A204.1 (cell line): ENCODE data around the gene C1orf21.

ENCODE experiments used
- FAIRE-seq: peaks from 2 replicates; lab custom pipeline; 2012; peaks lifted over from hg19 to GRCh38; lab: Jason Lieb, UNC

C1orf21 gene

DNA sequence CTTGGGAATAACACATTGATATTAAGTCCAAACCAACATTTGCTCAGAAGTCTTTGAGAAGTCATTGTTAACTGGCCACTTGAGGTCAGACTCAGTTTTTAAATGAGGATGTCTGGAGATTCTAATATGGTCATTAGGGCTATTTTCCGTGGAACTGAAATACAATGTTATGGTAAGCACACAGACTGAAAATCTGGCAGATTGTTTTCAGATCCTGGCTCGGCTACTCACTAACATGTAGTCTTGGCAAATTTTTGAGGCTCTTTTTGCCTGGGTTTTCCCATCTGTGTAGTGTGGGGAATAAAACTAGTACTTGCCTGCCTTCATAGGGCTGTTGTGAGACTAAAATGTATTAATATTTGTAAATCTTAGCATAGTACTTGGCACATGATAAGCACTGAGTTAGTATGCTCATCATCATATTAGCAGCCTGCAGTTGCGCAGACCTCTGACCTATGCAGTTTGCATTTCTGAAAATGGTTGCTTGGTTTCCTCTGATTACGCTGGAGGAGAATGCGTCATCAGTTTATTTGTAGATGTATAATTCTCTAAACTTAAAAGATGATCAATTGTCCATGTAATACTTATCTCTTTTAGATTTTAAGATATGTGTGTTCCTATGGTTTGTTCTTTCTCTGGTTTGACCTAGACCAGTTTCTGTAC, 100.8 kb downstream of the C1orf21 start:
- FAIRE-seq = no peak

- no peak for FAIRE-seq
Observed at GRCh38 chr1:184489908-184490307, 103.1 kb downstream of the C1orf21 start.

GRCh38 chr1:184492536-184492935, 105.7 kb downstream of the C1orf21 start:
- FAIRE-seq = no peak

DNA sequence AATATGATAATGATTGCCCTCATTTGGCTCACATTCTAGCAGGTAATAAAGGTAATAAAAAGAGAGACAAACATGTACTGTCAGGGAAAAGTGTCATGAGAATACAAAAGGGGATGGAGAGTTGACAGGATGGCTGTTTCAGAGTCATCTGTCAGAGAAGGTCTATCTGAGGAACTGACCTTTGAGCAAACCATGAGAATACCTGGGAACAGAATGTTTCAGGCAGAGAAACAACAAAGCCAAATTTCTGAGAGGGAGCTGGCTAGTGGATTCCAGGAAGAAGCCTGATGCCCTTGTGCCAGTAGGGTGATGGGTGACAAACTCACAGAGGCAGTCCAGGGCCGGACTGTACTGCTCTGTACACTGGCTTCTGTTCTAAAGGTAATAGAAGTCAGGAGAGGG, 107.2 kb downstream of the C1orf21 start:
- FAIRE-seq = no peak

GRCh38 chr1:184494929-184495328, 108.1 kb downstream of the C1orf21 start:
- no peak for FAIRE-seq

GRCh38 chr1:184497959-184498723, 111.3 kb downstream of the C1orf21 start:
- no peak for FAIRE-seq

DNA sequence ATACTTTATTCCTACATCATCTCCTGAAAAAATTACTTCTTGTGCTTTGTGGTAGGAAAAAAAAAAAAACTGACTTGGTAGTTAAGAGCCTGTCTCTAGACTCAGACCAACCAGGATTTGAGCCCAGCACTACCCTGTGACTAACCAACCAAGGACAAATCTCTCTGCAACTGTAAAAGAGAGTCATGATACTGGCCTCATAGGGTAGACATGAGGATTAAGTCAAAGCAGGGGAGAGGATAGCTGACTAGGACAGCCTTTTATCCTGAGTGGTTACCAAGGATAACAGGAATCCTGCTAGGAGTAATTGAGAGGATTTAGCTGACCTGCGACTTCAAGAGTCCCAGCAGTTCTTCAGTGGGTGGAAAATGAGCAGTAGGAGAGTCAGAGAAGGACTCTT, 112.8 kb downstream of the C1orf21 start:
- no peak for FAIRE-seq

- FAIRE-seq = no peak
Observed at GRCh38 chr1:184502161-184502560, 115.3 kb downstream of the C1orf21 start.

DNA sequence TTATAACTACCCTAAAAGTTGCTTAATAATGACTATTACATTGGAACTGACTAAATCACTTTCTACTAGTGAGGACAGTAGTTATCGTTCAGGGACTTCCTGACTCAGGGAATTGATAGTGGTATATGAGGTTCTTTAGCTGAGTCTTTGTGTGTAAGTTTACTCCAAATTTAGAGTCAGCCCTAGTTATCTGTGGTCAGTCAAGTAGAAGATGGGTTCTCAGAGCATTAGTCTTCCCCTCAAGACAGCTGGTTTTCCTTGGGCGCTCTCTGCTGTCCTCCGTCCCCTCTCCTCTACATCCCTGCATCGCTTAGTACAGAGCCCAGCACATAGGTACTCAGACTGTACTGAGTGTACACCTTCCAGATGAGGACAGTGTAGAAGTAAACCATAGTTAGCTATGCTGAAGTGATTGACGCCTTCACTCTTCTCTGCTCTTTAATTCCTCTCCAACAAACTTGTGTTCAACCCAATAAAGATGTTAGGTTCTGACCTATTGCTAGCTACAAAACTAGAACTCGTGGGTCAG, 116.5 kb downstream of the C1orf21 start:
- FAIRE-seq = no peak

- no peak for FAIRE-seq
Observed at GRCh38 chr1:184504040-184504954, 117.5 kb downstream of the C1orf21 start.

DNA sequence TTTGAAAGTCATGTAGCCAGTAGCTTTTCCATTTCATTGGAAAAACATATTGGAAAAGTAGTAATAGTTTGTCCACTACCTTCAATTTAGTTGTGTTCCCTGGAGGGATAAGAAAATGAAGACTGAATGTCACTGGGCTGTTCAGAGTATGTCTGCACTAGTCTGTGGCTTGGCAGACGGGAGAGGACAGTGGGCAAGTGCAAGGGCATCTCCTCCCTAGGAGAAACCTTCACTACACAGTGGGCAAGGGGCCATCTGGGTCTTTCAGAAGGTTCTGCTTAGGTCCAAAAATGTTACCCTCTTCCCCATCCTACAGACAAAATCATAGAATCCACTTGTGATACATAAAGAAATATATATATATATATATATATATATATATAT, 118.1 kb downstream of the C1orf21 start:
- no peak for FAIRE-seq

DNA sequence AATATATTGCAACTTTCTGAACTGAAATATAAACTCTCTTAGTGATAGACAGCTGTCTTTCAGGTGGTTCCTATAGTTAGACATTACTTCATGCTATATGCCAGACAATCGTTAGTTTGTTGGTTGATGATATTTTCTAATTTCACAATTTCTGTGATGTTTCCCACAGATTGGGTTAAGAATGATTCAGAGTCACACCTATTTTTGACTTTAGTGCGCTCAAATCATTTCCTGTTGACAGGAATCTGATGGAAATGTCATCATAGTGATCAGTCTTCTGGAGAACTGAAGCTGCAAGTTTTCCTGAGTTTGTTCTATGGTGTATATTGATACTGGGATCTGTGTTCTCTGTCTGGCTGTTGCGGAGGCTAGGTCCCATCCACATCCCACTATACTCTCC, 119.7 kb downstream of the C1orf21 start:
- no peak for FAIRE-seq

- no peak for FAIRE-seq
Observed at GRCh38 chr1:184507165-184507564, 120.3 kb downstream of the C1orf21 start.

- FAIRE-seq = no peak
Observed at GRCh38 chr1:184507604-184508280, 120.9 kb downstream of the C1orf21 start.

- FAIRE-seq = no peak
Observed at GRCh38 chr1:184509105-184509504, 122.3 kb downstream of the C1orf21 start.

DNA sequence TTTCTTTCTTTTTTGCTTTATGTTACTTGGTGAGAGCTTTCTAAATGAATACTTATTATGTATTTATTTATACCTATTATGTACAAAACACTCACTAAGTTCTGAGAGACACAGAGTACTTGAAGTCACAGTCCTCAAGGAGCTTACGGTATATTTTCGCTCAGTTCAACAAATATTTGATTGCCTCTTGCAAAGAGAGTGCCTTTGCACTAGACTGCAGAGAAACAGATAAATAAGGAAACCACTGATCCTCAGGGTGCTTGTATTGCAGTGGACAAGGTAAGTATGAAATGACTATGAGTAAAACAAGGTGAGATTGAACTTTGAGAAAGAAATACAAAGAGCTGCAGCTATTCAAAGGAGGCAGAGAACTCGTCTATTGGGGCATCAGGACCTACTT, 123.3 kb downstream of the C1orf21 start:
- FAIRE-seq = no peak

DNA sequence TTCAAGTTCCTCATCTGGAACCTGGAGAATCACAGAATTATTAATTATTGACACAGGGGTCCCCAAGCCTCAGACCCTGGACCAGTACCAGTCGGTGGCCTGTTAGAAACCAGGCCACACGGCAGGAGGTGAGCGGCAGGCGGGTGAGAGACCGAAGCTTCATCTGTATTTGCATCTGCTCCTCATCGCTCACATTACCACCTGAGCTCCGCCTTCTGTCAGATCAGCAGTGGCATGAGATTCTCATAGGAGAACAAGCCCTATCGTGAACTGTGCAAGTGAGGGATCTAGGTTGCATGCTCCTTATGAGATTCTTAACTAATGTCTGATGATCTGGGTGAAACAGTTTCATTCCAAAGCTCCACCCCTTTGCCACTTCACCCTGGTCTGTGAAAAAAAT, 125.9 kb downstream of the C1orf21 start:
- no peak for FAIRE-seq

GRCh38 chr1:184513421-184513820, 126.6 kb downstream of the C1orf21 start:
- FAIRE-seq = no peak

DNA sequence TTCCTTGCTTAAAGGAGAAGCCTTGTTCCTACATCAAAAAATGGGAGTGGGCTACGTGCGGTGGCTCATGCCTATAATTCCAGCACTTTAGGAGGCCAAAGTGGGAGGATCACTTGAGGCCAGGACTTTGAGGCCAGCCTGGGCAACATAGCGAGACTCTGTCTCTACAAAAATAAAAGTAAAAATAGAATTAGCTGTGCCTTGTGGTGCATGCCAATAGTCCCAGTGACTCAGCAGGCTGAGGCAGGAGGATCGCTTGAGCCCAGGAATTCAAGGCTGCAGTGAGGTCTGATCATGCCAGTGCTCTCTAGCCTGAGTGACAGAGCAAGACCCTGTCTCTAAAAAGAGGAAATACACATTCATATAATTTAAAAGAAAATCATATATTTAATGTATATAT, 127.1 kb downstream of the C1orf21 start:
- no peak for FAIRE-seq

DNA sequence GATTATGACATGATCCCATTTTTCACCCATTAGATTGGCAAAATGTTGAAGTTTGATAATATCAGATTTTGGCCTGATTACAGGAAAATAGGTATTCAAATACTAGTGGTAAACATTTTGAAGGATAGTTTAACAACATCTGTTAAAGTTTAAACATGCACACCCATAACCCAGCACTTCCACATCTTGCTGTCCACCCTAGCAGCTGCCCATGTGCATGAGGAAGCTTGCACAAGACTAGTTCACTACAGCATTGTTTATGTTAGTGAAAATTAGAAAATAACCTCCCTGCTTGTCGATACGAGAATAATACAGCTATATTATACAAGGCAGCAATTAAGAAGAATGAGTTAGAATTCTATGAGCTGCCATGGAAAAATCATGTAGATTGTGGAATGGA, 127.6 kb downstream of the C1orf21 start:
- no peak for FAIRE-seq

DNA sequence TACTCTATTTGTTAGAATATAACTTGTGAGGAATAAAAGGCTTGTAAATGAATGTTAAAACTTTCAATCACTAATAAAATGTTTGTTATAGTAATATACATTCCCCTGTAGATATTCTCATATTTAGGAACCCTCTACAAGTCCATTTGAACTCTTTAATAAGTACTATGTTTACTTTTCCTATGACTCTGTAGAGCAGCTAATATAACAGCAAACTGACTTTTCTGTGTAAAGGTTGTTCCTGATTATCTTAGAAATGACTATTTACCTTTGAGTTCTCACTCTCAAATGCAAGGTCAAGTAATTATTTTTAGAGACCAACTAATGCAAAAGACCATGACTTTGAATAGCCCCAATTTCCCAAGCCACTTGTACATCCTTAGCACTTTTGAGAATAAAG, 130.3 kb downstream of the C1orf21 start:
- FAIRE-seq = no peak

- no peak for FAIRE-seq
Observed at GRCh38 chr1:184518736-184519357, 132.0 kb downstream of the C1orf21 start.
